Left lung (tissue), 14 donors: Measurements from ENCODE around the gene KCTD7. TPM values are rescaled to one million over a fixed set of nuclear protein-coding genes. Genes with fewer than 3 reads are reported as not detected.
"Not testable (repeated sequence)": the region's sequence is repeated elsewhere in the genome, so short reads cannot be mapped to it uniquely, and the experiment has no call there.

Experiments
- ATAC-seq: fragments of 200-7000 bp; cut with Tn5 transposase; one replicate; pipeline ENCODE4 v1.9.1; 2020; ENCODE audit warnings: moderate library complexity
- DNase-seq, 4 donors: peaks; one replicate each; pipeline ENCODE4 v3.0.0-alpha.2; 2013 to 2020
- H3K27ac ChIP-seq, 2 donors: fragments of 200-600 bp; sonication (generic) in 1 of 2; one replicate each; pipeline versions ENCODE4 v1.5.0 to v1.8.0; 2020 to 2021
- H3K27me3 ChIP-seq, 2 donors: fragments of 200-600 bp; sonication (generic) in 1 of 2; one replicate each; pipeline versions ENCODE4 v1.5.0 to v1.8.0; 2020 to 2021
- H3K36me3 ChIP-seq, 2 donors: fragments of 200-600 bp; sonication (generic) in 1 of 2; one replicate each; pipeline versions ENCODE4 v1.5.0 to v1.8.0; 2020 to 2021
- H3K4me1 ChIP-seq, 2 donors: fragments of 200-600 bp; one replicate each; pipeline ENCODE4 v1.8.0; 2021
- H3K4me3 ChIP-seq, 2 donors: fragments of 200-600 bp; sonication (generic) in 1 of 2; one replicate each; pipeline versions ENCODE4 v1.5.0 to v1.8.0; 2020 to 2021; ENCODE audit warnings: mild to moderate bottlenecking in 1 of 2
- H3K9me3 ChIP-seq, 2 donors: fragments of 200-600 bp; sonication (generic) in 1 of 2; one replicate each; pipeline versions ENCODE4 v1.5.0 to v1.8.0; 2020 to 2021
- intact Hi-C, 2 donors: fragments of 100-400 bp; cut with DNase I; formaldehyde crosslinking; loops; one replicate each; pipeline versions ENCODE4 v1.11.2 to v1.14.2; 2022
- long read RNA-seq, 12 donors: library from polyadenylated mRNA in 2 of 12; unstranded in 2 of 12; transcript quantifications; one replicate each; pipeline ENCODE4 v2.0.0 and lab custom pipeline, GENCODE V29; 2019 to 2026
- polyA plus RNA-seq, 6 donors: library from polyadenylated mRNA; unstranded; fragments of 120-200 nt; gene quantifications; one replicate each; pipeline ENCODE4 v1.2.1, GENCODE V29; 2013; ENCODE audit not compliant: insufficient read length in 6 of 6
- total RNA-seq, 2 donors: library from RNA; stranded (reverse); fragmentation: NEBNext Ultra II Directional; extraction: Animal tissue kit (Norgen Biotek cat#: 25700); gene quantifications; one replicate each; pipeline ENCODE4 v1.2.1, GENCODE V29; 2021
- TF ChIP-seq, protein P1 (sequence below), 2 donors: fragments of 200-600 bp; sonication (generic) in 1 of 2; IDR thresholded peaks; one replicate each; pipeline versions ENCODE4 v1.5.0 to v1.8.0; 2021; ENCODE audit warnings: antibody characterized with exemption in 2 of 2
- donor health status: DM: no; HTN: yes; CAD: no.
- donor health status: DM: no; HTN: no; CAD: no.

Gene KCTD7
- 10 to 100 TPM; 10.4 to 12.4 TPM for total RNA-seq
- 10 to 100 TPM; 25.0 to 32.2 (median 29.1) TPM for polyA plus RNA-seq
- long read RNA-seq, donor 1, full-length matches to known transcripts: 11 of 11 reads
- long read RNA-seq, donor 1, partial matches to known transcripts: 0 of 11 reads
- long read RNA-seq, donor 1, other reads (novel, unspliced or antisense): 0 of 11 reads
- long read RNA-seq, donor 2, full-length matches to known transcripts: 9 of 9 reads
- long read RNA-seq, donor 2, partial matches to known transcripts: 0 of 9 reads
- long read RNA-seq, donor 2, other reads (novel, unspliced or antisense): 0 of 9 reads
- long read RNA-seq, donor 3, full-length matches to known transcripts: 7 of 33 reads
- long read RNA-seq, donor 3, partial matches to known transcripts: 26 of 33 reads
- long read RNA-seq, donor 3, other reads (novel, unspliced or antisense): 0 of 33 reads
- long read RNA-seq, donor 4, full-length matches to known transcripts: 1 of 1 reads
- long read RNA-seq, donor 4, partial matches to known transcripts: 0 of 1 reads
- long read RNA-seq, donor 4, other reads (novel, unspliced or antisense): 0 of 1 reads
- long read RNA-seq, donor 5, full-length matches to known transcripts: 9 of 9 reads
- long read RNA-seq, donor 5, partial matches to known transcripts: 0 of 9 reads
- long read RNA-seq, donor 5, other reads (novel, unspliced or antisense): 0 of 9 reads
- long read RNA-seq, donor 6, full-length matches to known transcripts: 8 of 18 reads
- long read RNA-seq, donor 6, partial matches to known transcripts: 10 of 18 reads
- long read RNA-seq, donor 6, other reads (novel, unspliced or antisense): 0 of 18 reads
- long read RNA-seq, donor 7, full-length matches to known transcripts: 4 of 4 reads
- long read RNA-seq, donor 7, partial matches to known transcripts: 0 of 4 reads
- long read RNA-seq, donor 7, other reads (novel, unspliced or antisense): 0 of 4 reads
- long read RNA-seq, donor 8, full-length matches to known transcripts: 2 of 2 reads
- long read RNA-seq, donor 8, partial matches to known transcripts: 0 of 2 reads
- long read RNA-seq, donor 8, other reads (novel, unspliced or antisense): 0 of 2 reads
- long read RNA-seq, donor 9: 0 reads
- long read RNA-seq, donor 10, partial matches to known transcripts: 1 of 2 reads
- long read RNA-seq, donor 10, other reads (novel, unspliced or antisense): 0 of 2 reads
- long read RNA-seq, donor 11, full-length matches to known transcripts: 14 of 14 reads
- long read RNA-seq, donor 11, partial matches to known transcripts: 0 of 14 reads
- long read RNA-seq, donor 11, other reads (novel, unspliced or antisense): 0 of 14 reads
- long read RNA-seq, donor 12, full-length matches to known transcripts: 5 of 5 reads
- long read RNA-seq, donor 12, partial matches to known transcripts: 0 of 5 reads
- long read RNA-seq, donor 12, other reads (novel, unspliced or antisense): 0 of 5 reads

DNA sequence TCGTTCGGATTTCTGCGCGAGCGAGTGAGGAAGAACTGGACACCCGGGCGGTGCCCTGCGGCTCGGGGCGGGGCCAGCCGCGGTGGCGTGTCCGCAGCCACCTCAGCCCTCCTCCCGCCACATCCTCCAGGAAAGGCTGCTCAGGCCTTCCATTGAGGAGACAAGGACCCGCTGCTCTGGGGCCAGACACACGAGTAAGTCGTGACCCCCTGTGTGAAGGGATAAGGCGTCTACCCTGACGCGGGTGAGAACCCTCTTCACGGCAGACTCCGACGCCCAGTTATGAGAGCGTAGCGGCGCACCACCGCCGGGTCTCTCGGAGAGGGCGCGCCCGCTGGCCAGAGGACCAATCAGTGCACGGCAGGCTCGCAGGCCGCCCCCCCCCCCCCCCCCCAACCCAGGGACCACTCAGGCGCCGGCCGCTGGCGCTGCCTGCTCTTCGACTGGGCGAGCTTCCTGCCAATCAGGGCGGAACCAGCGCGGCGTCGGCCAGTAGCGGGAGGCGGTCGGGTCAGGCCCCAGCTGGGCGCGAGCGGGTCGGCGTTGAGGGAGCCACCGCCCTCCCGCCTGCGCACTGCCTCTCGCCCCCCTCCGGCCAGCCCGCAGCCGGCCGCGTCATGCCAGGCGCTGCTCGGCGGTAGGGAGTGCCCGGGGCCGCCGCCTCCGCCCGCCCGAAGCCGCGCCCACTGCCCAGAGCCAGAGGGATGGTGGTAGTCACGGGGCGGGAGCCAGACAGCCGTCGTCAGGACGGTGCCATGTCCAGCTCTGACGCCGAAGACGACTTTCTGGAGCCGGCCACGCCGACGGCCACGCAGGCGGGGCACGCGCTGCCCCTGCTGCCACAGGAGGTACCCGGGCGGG lies at the start of gene KCTD7:
TSS of gene KCTD7 (plus strand) at position 521 of the 861 bp plus-strand sequence. CDS start at position 705, 184 bp downstream.
- TF ChIP-seq, protein P1, sequence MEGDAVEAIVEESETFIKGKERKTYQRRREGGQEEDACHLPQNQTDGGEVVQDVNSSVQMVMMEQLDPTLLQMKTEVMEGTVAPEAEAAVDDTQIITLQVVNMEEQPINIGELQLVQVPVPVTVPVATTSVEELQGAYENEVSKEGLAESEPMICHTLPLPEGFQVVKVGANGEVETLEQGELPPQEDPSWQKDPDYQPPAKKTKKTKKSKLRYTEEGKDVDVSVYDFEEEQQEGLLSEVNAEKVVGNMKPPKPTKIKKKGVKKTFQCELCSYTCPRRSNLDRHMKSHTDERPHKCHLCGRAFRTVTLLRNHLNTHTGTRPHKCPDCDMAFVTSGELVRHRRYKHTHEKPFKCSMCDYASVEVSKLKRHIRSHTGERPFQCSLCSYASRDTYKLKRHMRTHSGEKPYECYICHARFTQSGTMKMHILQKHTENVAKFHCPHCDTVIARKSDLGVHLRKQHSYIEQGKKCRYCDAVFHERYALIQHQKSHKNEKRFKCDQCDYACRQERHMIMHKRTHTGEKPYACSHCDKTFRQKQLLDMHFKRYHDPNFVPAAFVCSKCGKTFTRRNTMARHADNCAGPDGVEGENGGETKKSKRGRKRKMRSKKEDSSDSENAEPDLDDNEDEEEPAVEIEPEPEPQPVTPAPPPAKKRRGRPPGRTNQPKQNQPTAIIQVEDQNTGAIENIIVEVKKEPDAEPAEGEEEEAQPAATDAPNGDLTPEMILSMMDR (IDR thresholded peaks at IDR 0.05): no peak
- H3K27ac ChIP-seq: peak within 1 kb of the TSS; percentile 95 to 98
- DNase-seq (peak; percentile 96 to 99 (median 99)), ATAC-seq (peak; percentile 94)
- intact Hi-C loops: no loop called here
- H3K4me1 ChIP-seq: peaks cover 0 to 42% of the 10 kb centered on the region in 2 donors
- H3K27me3 ChIP-seq: no peaks in the 10 kb centered on the region
- H3K4me3 ChIP-seq: peak within 1 kb of the TSS; percentile 56 to 70
- peaks cover 0 to 6% of the 10 kb centered on the region in 2 donors for H3K36me3 ChIP-seq
- H3K9me3 ChIP-seq: no peaks in the 10 kb centered on the region

DNA sequence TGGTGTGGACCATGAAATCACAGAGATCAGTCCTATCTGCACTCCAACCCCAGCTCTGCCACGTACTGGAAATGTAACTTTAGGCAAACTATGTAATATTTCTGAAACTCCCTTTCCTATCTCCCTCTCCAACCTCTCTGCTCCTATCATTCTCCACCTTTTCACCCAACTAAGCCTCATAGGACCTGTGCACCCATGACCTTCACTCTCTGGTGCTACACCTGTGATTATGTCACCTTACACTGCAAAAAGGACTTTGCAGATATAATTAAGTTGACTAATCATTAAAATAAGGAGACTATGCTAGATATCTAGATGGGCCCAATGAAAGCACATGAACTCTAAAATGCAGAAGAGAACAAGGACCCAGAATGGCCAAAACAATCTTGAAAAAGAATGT lies 48.3 kb upstream of the KCTD7 start:
- DNase-seq, H3K4me3 ChIP-seq, H3K27me3 ChIP-seq, H3K9me3 ChIP-seq, ATAC-seq, intact Hi-C loops, H3K27ac ChIP-seq: not testable (repeated sequence)
- peaks cover 0 to 25% of the 10 kb centered on the region in 2 donors for H3K36me3 ChIP-seq
- peaks cover 0 to 32% of the 10 kb centered on the region in 2 donors for H3K4me1 ChIP-seq

DNA sequence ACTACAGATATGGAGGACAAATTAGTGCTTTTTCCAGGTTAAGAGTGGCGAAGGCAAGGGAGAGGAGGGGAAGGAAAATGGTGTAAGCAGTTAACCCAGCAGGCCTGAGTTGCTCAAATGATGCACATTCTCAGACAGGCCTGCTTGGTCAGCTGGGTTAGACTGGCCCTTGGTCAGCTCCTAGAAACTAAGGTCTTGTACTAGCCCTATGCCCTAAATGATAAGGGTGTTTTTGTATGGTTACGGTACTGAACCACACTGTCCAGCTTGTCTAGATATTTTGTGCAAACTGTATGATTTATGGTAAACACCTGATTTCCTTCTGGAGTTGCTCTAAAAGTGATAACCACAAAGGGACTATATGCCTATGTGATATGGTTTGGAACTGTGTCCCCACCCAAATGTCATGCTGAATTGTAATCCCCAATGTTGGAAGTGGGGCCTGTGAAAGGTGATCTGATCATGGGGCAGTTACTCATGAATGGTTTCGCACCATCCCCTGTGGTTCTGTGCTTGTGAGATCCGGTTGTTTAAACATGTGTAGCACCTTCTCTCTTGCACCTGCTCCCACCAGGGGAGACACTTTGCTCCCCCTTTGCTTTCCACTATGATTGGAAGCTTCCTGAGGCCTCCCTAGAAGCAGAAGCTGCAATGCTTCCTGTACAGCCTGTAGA lies 45.7 kb upstream of the KCTD7 start:
- H3K27me3 ChIP-seq, ATAC-seq, H3K9me3 ChIP-seq, DNase-seq, intact Hi-C loops, H3K27ac ChIP-seq, H3K4me3 ChIP-seq: not testable (repeated sequence)
- Histone ChIP-seq H3K36me3 (peaks cover 0 to 12% of the 10 kb centered on the region in 2 donors), H3K4me1 (peaks cover 0 to 23% of the 10 kb centered on the region in 2 donors)

DNA sequence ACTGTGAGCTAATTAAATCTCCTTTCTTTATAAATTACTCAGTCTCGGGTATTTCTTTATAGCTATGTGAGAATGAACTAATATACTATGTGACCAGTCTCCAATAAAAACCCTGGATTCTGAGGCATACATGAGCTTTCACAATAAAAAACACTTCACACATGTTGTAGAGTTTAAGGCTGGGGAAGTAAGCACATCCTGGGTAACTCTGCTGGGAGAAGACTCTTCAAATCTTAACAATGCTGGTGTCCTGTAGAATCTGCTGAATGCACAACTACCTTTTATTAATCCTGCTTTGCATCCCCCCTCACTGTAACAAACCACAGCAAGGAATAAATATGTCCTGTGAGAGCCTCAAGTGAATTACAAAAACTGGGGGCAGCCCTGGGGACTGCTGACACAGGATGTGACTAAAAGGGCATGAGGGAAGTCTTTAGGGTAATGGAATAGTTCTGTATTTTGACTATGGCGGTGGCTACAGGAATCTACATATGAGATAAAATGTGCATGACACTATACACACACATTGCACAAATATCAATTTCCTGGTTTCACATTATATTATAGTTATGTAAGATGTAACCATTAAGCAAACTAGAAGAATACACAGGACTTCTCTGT lies 45.1 kb upstream of the KCTD7 start:
- H3K4me1 ChIP-seq: peaks cover 0 to 28% of the 10 kb centered on the region in 2 donors
- no peak overlapping the region for H3K27ac ChIP-seq
- TF ChIP-seq, protein P1 (IDR thresholded peaks at IDR 0.05): no peak
- peaks cover 0 to 12% of the 10 kb centered on the region in 2 donors for H3K36me3 ChIP-seq
- H3K27me3 ChIP-seq: no peaks in the 10 kb centered on the region
- DNase-seq (no peak), ATAC-seq (peak; percentile 14)
- intact Hi-C loops: no loop called here
- no peak overlapping the region for H3K4me3 ChIP-seq
- no peaks in the 10 kb centered on the region for H3K9me3 ChIP-seq
